ENCODE results near the gene RYR2. TPM values are rescaled to one million over a fixed set of nuclear protein-coding genes. Genes with fewer than 3 reads are reported as not detected.
"Not testable (repeated sequence)": the region's sequence is repeated elsewhere in the genome, so short reads cannot be mapped to it uniquely, and the experiment has no call there.

RYR2 gene
- total and polyA plus RNA-seq, 4 experiments from 2014 or later: not detected

GRCh38 chr1:237124856-237125462, 83.0 kb downstream of the RYR2 start:
- no peak for DNase-seq
- intact Hi-C loops (cut with micrococcal nuclease): no loop called here

GRCh38 chr1:237126180-237126579, 84.2 kb downstream of the RYR2 start:
- DNase-seq: no peak
- ChIA-PET POLR2A (ENCODE audit: partially characterized antibody) (no interaction called here), CTCF (ENCODE audit: partially characterized antibody) (no interaction called here)
- Mint-ChIP-seq H3K4me1 (no peaks in the 10 kb centered on the region), H3K27me3 (peaks cover 0 to 3% of the 10 kb centered on the region in 2 donors), H3K36me3 (no peaks in the 10 kb centered on the region), H3K4me3 (no peak overlapping the region), H3K27ac (no peak overlapping the region), H3K9me3 (peaks cover 0 to 22% (median 15%) of the 10 kb centered on the region in 8 donors)
- Histone ChIP-seq H3K27me3 (ENCODE audit: insufficient read depth, low read length) (no peaks in the 10 kb centered on the region), H3K27ac (ENCODE audit: low read depth, low read length) (no peak overlapping the region), H3K4me3 (ENCODE audit: low read length in 2 of 2) (no peak overlapping the region), H3K4me1 (ENCODE audit: insufficient read depth, low read length) (no peaks in the 10 kb centered on the region), H3K36me3 (ENCODE audit: insufficient read depth, low read length) (no peaks in the 10 kb centered on the region), H3K9me3 (ENCODE audit: control insufficient read depth in 1 of 2, low read length in 2 of 2) (no peaks in the 10 kb centered on the region)
- intact Hi-C loops (cut with micrococcal nuclease): no loop called here

More at GRCh38 chr1:237124856-237125462, 83.0 kb downstream of the RYR2 start:
- Mint-ChIP-seq H3K27me3 (peaks cover 0 to 5% of the 10 kb centered on the region in 2 donors), H3K27ac (no peak overlapping the region), H3K4me3 (no peak overlapping the region), H3K4me1 (no peaks in the 10 kb centered on the region), H3K36me3 (no peaks in the 10 kb centered on the region), H3K9me3 (peaks cover 0 to 17% (median 9%) of the 10 kb centered on the region in 8 donors)
- H3K4me1 ChIP-seq (ENCODE audit: insufficient read depth, low read length): no peaks in the 10 kb centered on the region
- H3K4me3 ChIP-seq (ENCODE audit: low read length in 2 of 2): no peak overlapping the region
- H3K27me3 ChIP-seq (ENCODE audit: insufficient read depth, low read length): no peaks in the 10 kb centered on the region
- H3K9me3 ChIP-seq (ENCODE audit: control insufficient read depth in 1 of 2, low read length in 2 of 2): no peaks in the 10 kb centered on the region
- no peak overlapping the region for H3K27ac ChIP-seq (ENCODE audit: low read depth, low read length)
- ChIA-PET POLR2A (ENCODE audit: partially characterized antibody) (no interaction called here), CTCF (ENCODE audit: partially characterized antibody) (no interaction called here)
- H3K36me3 ChIP-seq (ENCODE audit: insufficient read depth, low read length): no peaks in the 10 kb centered on the region

- H3K27ac Mint-ChIP-seq; H3K9me3 ChIP-seq (ENCODE audit: control insufficient read depth in 1 of 2, low read length in 2 of 2); H3K4me3 Mint-ChIP-seq; H3K36me3 ChIP-seq (ENCODE audit: insufficient read depth, low read length); H3K27me3 ChIP-seq (ENCODE audit: insufficient read depth, low read length); H3K4me1 Mint-ChIP-seq; H3K36me3 Mint-ChIP-seq; DNase-seq; H3K27ac ChIP-seq (ENCODE audit: low read depth, low read length); H3K4me1 ChIP-seq (ENCODE audit: insufficient read depth, low read length); intact Hi-C loops (cut with micrococcal nuclease); POLR2A ChIA-PET (ENCODE audit: partially characterized antibody); H3K27me3 Mint-ChIP-seq; H3K4me3 ChIP-seq (ENCODE audit: low read length in 2 of 2); CTCF ChIA-PET (ENCODE audit: partially characterized antibody): not testable (repeated sequence)
- H3K9me3 Mint-ChIP-seq: peaks cover 0 to 31% (median 25%) of the 10 kb centered on the region in 8 donors
Observed at GRCh38 chr1:237127301-237127700, 85.3 kb downstream of the RYR2 start.

GRCh38 chr1:237133921-237134320, 91.9 kb downstream of the RYR2 start:
- H3K4me3 ChIP-seq (ENCODE audit: low read length in 2 of 2): no peak overlapping the region
- no peaks in the 10 kb centered on the region for H3K4me1 Mint-ChIP-seq
- ChIA-PET CTCF (ENCODE audit: partially characterized antibody) (no interaction called here), POLR2A (ENCODE audit: partially characterized antibody) (no interaction called here)
- no peaks in the 10 kb centered on the region for H3K4me1 ChIP-seq (ENCODE audit: insufficient read depth, low read length)
- H3K36me3 ChIP-seq (ENCODE audit: insufficient read depth, low read length): no peaks in the 10 kb centered on the region
- peaks cover 2 to 5% of the 10 kb centered on the region in 2 donors for H3K27me3 Mint-ChIP-seq
- no peak overlapping the region for H3K4me3 Mint-ChIP-seq
- no peaks in the 10 kb centered on the region for H3K27me3 ChIP-seq (ENCODE audit: insufficient read depth, low read length)
- H3K9me3 ChIP-seq (ENCODE audit: control insufficient read depth in 1 of 2, low read length in 2 of 2): no peaks in the 10 kb centered on the region
- H3K27ac ChIP-seq (ENCODE audit: low read depth, low read length): no peak overlapping the region
- intact Hi-C loops (cut with micrococcal nuclease): no loop called here
- no peak for DNase-seq
- H3K36me3 Mint-ChIP-seq: no peaks in the 10 kb centered on the region
- no peak overlapping the region for H3K27ac Mint-ChIP-seq
- peaks cover 0 to 38% (median 25%) of the 10 kb centered on the region in 8 donors for H3K9me3 Mint-ChIP-seq

- intact Hi-C loops (cut with micrococcal nuclease): no loop called here
- Histone ChIP-seq H3K4me1 (ENCODE audit: insufficient read depth, low read length) (no peaks in the 10 kb centered on the region), H3K4me3 (ENCODE audit: low read length in 2 of 2) (no peak overlapping the region), H3K27ac (ENCODE audit: low read depth, low read length) (no peak overlapping the region), H3K27me3 (ENCODE audit: insufficient read depth, low read length) (no peaks in the 10 kb centered on the region), H3K36me3 (ENCODE audit: insufficient read depth, low read length) (no peaks in the 10 kb centered on the region), H3K9me3 (ENCODE audit: control insufficient read depth in 1 of 2, low read length in 2 of 2) (no peaks in the 10 kb centered on the region)
- CTCF ChIA-PET (ENCODE audit: partially characterized antibody): no interaction called here
- Mint-ChIP-seq H3K27ac (no peak overlapping the region), H3K9me3 (peaks cover 0 to 36% (median 23%) of the 10 kb centered on the region in 8 donors), H3K4me1 (no peaks in the 10 kb centered on the region), H3K4me3 (no peak overlapping the region), H3K27me3 (peaks cover 2 to 5% of the 10 kb centered on the region in 2 donors), H3K36me3 (no peaks in the 10 kb centered on the region)
- POLR2A ChIA-PET (ENCODE audit: partially characterized antibody): no interaction called here
- no peak for DNase-seq
Observed at GRCh38 chr1:237134929-237135328, 92.9 kb downstream of the RYR2 start.

- ChIA-PET POLR2A (ENCODE audit: partially characterized antibody) (no interaction called here), CTCF (ENCODE audit: partially characterized antibody) (no interaction called here)
- peaks cover 0 to 4% of the 10 kb centered on the region in 2 donors for H3K27me3 Mint-ChIP-seq
- no peak overlapping the region for H3K4me3 Mint-ChIP-seq
- Histone ChIP-seq H3K27me3 (ENCODE audit: insufficient read depth, low read length) (no peaks in the 10 kb centered on the region), H3K27ac (ENCODE audit: low read depth, low read length) (no peak overlapping the region), H3K9me3 (ENCODE audit: control insufficient read depth in 1 of 2, low read length in 2 of 2) (no peaks in the 10 kb centered on the region), H3K4me1 (ENCODE audit: insufficient read depth, low read length) (no peaks in the 10 kb centered on the region), H3K4me3 (ENCODE audit: low read length in 2 of 2) (no peak overlapping the region), H3K36me3 (ENCODE audit: insufficient read depth, low read length) (no peaks in the 10 kb centered on the region)
- H3K27ac Mint-ChIP-seq: no peak overlapping the region
- intact Hi-C loops (cut with micrococcal nuclease): no loop called here
- H3K4me1 Mint-ChIP-seq: no peaks in the 10 kb centered on the region
- DNase-seq: no peak
- peaks cover 0 to 9% (median 3%) of the 10 kb centered on the region in 8 donors for H3K9me3 Mint-ChIP-seq
- H3K36me3 Mint-ChIP-seq: no peaks in the 10 kb centered on the region
Observed at GRCh38 chr1:237138551-237138950, 96.6 kb downstream of the RYR2 start.

GRCh38 chr1:237139732-237140131, 97.7 kb downstream of the RYR2 start:
- H3K4me3 Mint-ChIP-seq: no peak overlapping the region
- no peak for DNase-seq
- H3K4me1 ChIP-seq (ENCODE audit: insufficient read depth, low read length): no peaks in the 10 kb centered on the region
- intact Hi-C loops (cut with micrococcal nuclease): no loop called here
- no peaks in the 10 kb centered on the region for H3K36me3 Mint-ChIP-seq
- peak overlapping the region in 1 of 7 donors; percentile 1 for H3K27ac Mint-ChIP-seq
- no peak overlapping the region for H3K4me3 ChIP-seq (ENCODE audit: low read length in 2 of 2)
- ChIA-PET POLR2A (ENCODE audit: partially characterized antibody) (no interaction called here), CTCF (ENCODE audit: partially characterized antibody) (no interaction called here)
- no peaks in the 10 kb centered on the region for H3K27me3 ChIP-seq (ENCODE audit: insufficient read depth, low read length)
- no peaks in the 10 kb centered on the region for H3K4me1 Mint-ChIP-seq
- H3K27me3 Mint-ChIP-seq: peaks cover 0 to 5% of the 10 kb centered on the region in 2 donors
- no peaks in the 10 kb centered on the region for H3K9me3 ChIP-seq (ENCODE audit: control insufficient read depth in 1 of 2, low read length in 2 of 2)
- peaks cover 0 to 6% (median under 1%) of the 10 kb centered on the region in 8 donors for H3K9me3 Mint-ChIP-seq
- no peak overlapping the region for H3K27ac ChIP-seq (ENCODE audit: low read depth, low read length)
- H3K36me3 ChIP-seq (ENCODE audit: insufficient read depth, low read length): no peaks in the 10 kb centered on the region

GRCh38 chr1:237140986-237141385, 99.0 kb downstream of the RYR2 start:
- intact Hi-C loops (cut with micrococcal nuclease): no loop called here
- no peaks in the 10 kb centered on the region for H3K36me3 ChIP-seq (ENCODE audit: insufficient read depth, low read length)
- Mint-ChIP-seq H3K27ac (no peak overlapping the region), H3K9me3 (peaks cover 0 to 4% (median 0%) of the 10 kb centered on the region in 8 donors), H3K36me3 (no peaks in the 10 kb centered on the region), H3K27me3 (peaks cover 0 to 5% of the 10 kb centered on the region in 2 donors), H3K4me1 (no peaks in the 10 kb centered on the region), H3K4me3 (no peak overlapping the region)
- CTCF ChIA-PET (ENCODE audit: partially characterized antibody): no interaction called here
- POLR2A ChIA-PET (ENCODE audit: partially characterized antibody): no interaction called here
- no peak for DNase-seq
- no peaks in the 10 kb centered on the region for H3K9me3 ChIP-seq (ENCODE audit: control insufficient read depth in 1 of 2, low read length in 2 of 2)
- no peaks in the 10 kb centered on the region for H3K27me3 ChIP-seq (ENCODE audit: insufficient read depth, low read length)
- no peaks in the 10 kb centered on the region for H3K4me1 ChIP-seq (ENCODE audit: insufficient read depth, low read length)
- H3K4me3 ChIP-seq (ENCODE audit: low read length in 2 of 2): no peak overlapping the region
- H3K27ac ChIP-seq (ENCODE audit: low read depth, low read length): no peak overlapping the region

Data from CD4-positive, alpha-beta memory T cell (primary cell).